HEK293 (cell line): Measurements from ENCODE around the gene ALX1.

Experiments
- IKZF3 ChIP-seq: fragments of 450-650 bp; IDR thresholded peaks from 2 replicates; pipeline ENCODE4 v1.5.0; 2018; ENCODE audit warnings: missing biosample characterization, mild to moderate bottlenecking, missing genetic modification characterization, moderate library complexity
- KLF10 ChIP-seq: fragments of 450-650 bp; IDR thresholded peaks from 2 replicates; pipeline ENCODE4 v1.5.1; 2018; ENCODE audit warnings: missing biosample characterization, mild to moderate bottlenecking, missing genetic modification characterization
- KLF9 ChIP-seq: fragments of 450-650 bp; formaldehyde crosslinking; IDR thresholded peaks from 2 replicates; pipeline ENCODE4 v1.5.1; 2016; ENCODE audit warnings: missing biosample characterization, missing genetic modification characterization, low read depth
- PRDM10 ChIP-seq: fragments of 450-650 bp; formaldehyde crosslinking; IDR thresholded peaks from 2 replicates; pipeline ENCODE4 v1.5.1; 2016; ENCODE audit warnings: missing biosample characterization, missing genetic modification characterization
- SCRT2 ChIP-seq: fragments of 450-650 bp; formaldehyde crosslinking; IDR thresholded peaks from 2 replicates; pipeline ENCODE4 v1.5.1; 2016; ENCODE audit warnings: missing biosample characterization, missing genetic modification characterization
- SP3 ChIP-seq: fragments of 450-650 bp; formaldehyde crosslinking; IDR thresholded peaks from 2 replicates; pipeline ENCODE4 v1.5.1; 2016; ENCODE audit warnings: missing biosample characterization, missing genetic modification characterization
- ZBTB17 ChIP-seq: fragments of 450-650 bp; formaldehyde crosslinking; IDR thresholded peaks from 2 replicates; pipeline ENCODE4 v1.5.1; 2016; ENCODE audit warnings: missing biosample characterization, missing genetic modification characterization
- ZBTB21 ChIP-seq: fragments of 450-650 bp; formaldehyde crosslinking; IDR thresholded peaks from 2 replicates; pipeline ENCODE4 v1.5.1; 2017; ENCODE audit warnings: missing biosample characterization, missing genetic modification characterization
- ZBTB48 ChIP-seq: fragments of 450-650 bp; formaldehyde crosslinking; IDR thresholded peaks from 2 replicates; pipeline ENCODE4 v1.5.1; 2016; ENCODE audit warnings: missing biosample characterization, missing genetic modification characterization
- ZFHX2 ChIP-seq: fragments of 450-650 bp; formaldehyde crosslinking; conservative IDR thresholded peaks from 2 replicates; pipeline ENCODE4 v1.5.1; 2016; ENCODE audit warnings: missing biosample characterization, missing genetic modification characterization
- ZFP3 ChIP-seq: fragments of 450-650 bp; formaldehyde crosslinking; IDR thresholded peaks from 2 replicates; pipeline ENCODE4 v1.5.1; 2016; ENCODE audit warnings: low read depth, missing biosample characterization, missing genetic modification characterization
- ZFP37 ChIP-seq: fragments of 450-650 bp; formaldehyde crosslinking; IDR thresholded peaks from 2 replicates; pipeline ENCODE4 v1.5.1; 2016; ENCODE audit warnings: missing biosample characterization, missing genetic modification characterization
- ZNF138 ChIP-seq: fragments of 450-650 bp; formaldehyde crosslinking; IDR thresholded peaks from 2 replicates; pipeline ENCODE4 v1.5.1; 2016; ENCODE audit warnings: missing biosample characterization, missing genetic modification characterization, borderline replicate concordance
- ZNF18 ChIP-seq: fragments of 450-650 bp; formaldehyde crosslinking; IDR thresholded peaks from 2 replicates; pipeline ENCODE4 v1.5.1; 2016; ENCODE audit warnings: missing biosample characterization, missing genetic modification characterization
- ZNF19 ChIP-seq: fragments of 450-650 bp; formaldehyde crosslinking; IDR thresholded peaks from 2 replicates; pipeline ENCODE4; 2016; ENCODE audit warnings: missing biosample characterization, missing genetic modification characterization, low read depth
- ZNF214 ChIP-seq: fragments of 450-650 bp; formaldehyde crosslinking; IDR thresholded peaks from 2 replicates; pipeline ENCODE4 v1.5.1; 2017; ENCODE audit warnings: missing biosample characterization, mild to moderate bottlenecking, missing genetic modification characterization, borderline replicate concordance
- ZNF221 ChIP-seq: fragments of 450-650 bp; formaldehyde crosslinking; IDR thresholded peaks from 2 replicates; pipeline ENCODE4 v1.5.1; 2017; ENCODE audit warnings: missing biosample characterization, missing genetic modification characterization, borderline replicate concordance
- ZNF24 ChIP-seq: fragments of 450-650 bp; formaldehyde crosslinking; IDR thresholded peaks from 2 replicates; pipeline ENCODE4 v1.5.1; 2016; ENCODE audit warnings: missing biosample characterization, missing genetic modification characterization
- ZNF266 ChIP-seq: fragments of 450-650 bp; formaldehyde crosslinking; IDR thresholded peaks from 2 replicates; pipeline ENCODE4 v1.5.1; 2016; ENCODE audit warnings: missing biosample characterization, missing genetic modification characterization, low read depth
- ZNF292 ChIP-seq: fragments of 450-650 bp; formaldehyde crosslinking; IDR thresholded peaks from 2 replicates; pipeline ENCODE4 v1.5.1; 2016; ENCODE audit warnings: low read depth, missing biosample characterization, missing genetic modification characterization, borderline replicate concordance
- ZNF302 ChIP-seq: fragments of 450-650 bp; formaldehyde crosslinking; IDR thresholded peaks from 2 replicates; pipeline ENCODE4 v1.5.1; 2016; ENCODE audit warnings: missing biosample characterization, missing genetic modification characterization, low read depth
- ZNF501 ChIP-seq: fragments of 450-650 bp; formaldehyde crosslinking; IDR thresholded peaks from 2 replicates; pipeline ENCODE4 v1.5.1; 2016; ENCODE audit warnings: missing biosample characterization, missing genetic modification characterization
- ZNF510 ChIP-seq: fragments of 450-650 bp; formaldehyde crosslinking; IDR thresholded peaks from 2 replicates; pipeline ENCODE4 v1.5.1; 2018; ENCODE audit warnings: mild to moderate bottlenecking, missing genetic modification characterization, missing biosample characterization; ENCODE audit not compliant: insufficient replicate concordance
- ZNF530 ChIP-seq: fragments of 450-650 bp; formaldehyde crosslinking; IDR thresholded peaks from 2 replicates; pipeline ENCODE4 v1.5.1; 2016; ENCODE audit warnings: low read depth, missing biosample characterization, missing genetic modification characterization
- ZNF548 ChIP-seq: fragments of 450-650 bp; formaldehyde crosslinking; IDR thresholded peaks from 2 replicates; pipeline ENCODE4 v1.5.1; 2016; ENCODE audit warnings: missing biosample characterization, missing genetic modification characterization
- ZNF560 ChIP-seq: fragments of 450-650 bp; formaldehyde crosslinking; IDR thresholded peaks from 2 replicates; pipeline ENCODE4 v1.5.1; 2017; ENCODE audit warnings: missing biosample characterization, missing genetic modification characterization, borderline replicate concordance
- ZNF561 ChIP-seq: fragments of 450-650 bp; IDR thresholded peaks from 2 replicates; pipeline ENCODE4 v1.5.1; 2018; ENCODE audit warnings: missing biosample characterization, missing genetic modification characterization, borderline replicate concordance
- ZNF596 ChIP-seq: fragments of 450-650 bp; IDR thresholded peaks from 2 replicates; pipeline ENCODE4 v1.5.0; 2018; ENCODE audit warnings: missing biosample characterization, mild to moderate bottlenecking, missing genetic modification characterization, moderate library complexity
- ZNF600 ChIP-seq: fragments of 450-650 bp; formaldehyde crosslinking; IDR thresholded peaks from 2 replicates; pipeline ENCODE4 v1.5.1; 2016; ENCODE audit warnings: missing biosample characterization, missing genetic modification characterization
- ZNF621 ChIP-seq: fragments of 450-650 bp; formaldehyde crosslinking; IDR thresholded peaks from 2 replicates; pipeline ENCODE4 v1.5.1; 2017; ENCODE audit warnings: missing biosample characterization, missing genetic modification characterization
- ZNF654 ChIP-seq: fragments of 450-650 bp; formaldehyde crosslinking; IDR thresholded peaks from 2 replicates; pipeline ENCODE4 v1.5.1; 2016; ENCODE audit warnings: low read depth, missing biosample characterization, missing genetic modification characterization
- ZNF658 ChIP-seq: fragments of 450-650 bp; formaldehyde crosslinking; IDR thresholded peaks from 2 replicates; pipeline ENCODE4; 2016; ENCODE audit warnings: missing biosample characterization, missing genetic modification characterization
- ZNF664 ChIP-seq: fragments of 450-650 bp; formaldehyde crosslinking; IDR thresholded peaks from 2 replicates; pipeline ENCODE4 v1.5.1; 2016; ENCODE audit warnings: missing biosample characterization, missing genetic modification characterization
- ZNF707 ChIP-seq: fragments of 450-650 bp; formaldehyde crosslinking; IDR thresholded peaks from 2 replicates; pipeline ENCODE4 v1.5.1; 2016; ENCODE audit warnings: missing biosample characterization, missing genetic modification characterization
- ZNF785 ChIP-seq: fragments of 450-650 bp; formaldehyde crosslinking; IDR thresholded peaks from 2 replicates; pipeline ENCODE4 v1.5.1; 2016; ENCODE audit warnings: missing biosample characterization, missing genetic modification characterization
- ZNF830 ChIP-seq: fragments of 450-650 bp; IDR thresholded peaks from 2 replicates; pipeline ENCODE4 v1.5.0; 2018; ENCODE audit warnings: missing biosample characterization, missing genetic modification characterization, low read depth, mild to moderate bottlenecking, moderate library complexity
- ZSCAN16 ChIP-seq: fragments of 450-650 bp; formaldehyde crosslinking; IDR thresholded peaks from 2 replicates; pipeline ENCODE4 v1.5.1; 2016; ENCODE audit warnings: missing biosample characterization, missing genetic modification characterization
- ZXDB ChIP-seq: fragments of 450-650 bp; formaldehyde crosslinking; IDR thresholded peaks from 2 replicates; pipeline ENCODE4 v1.5.1; 2016; ENCODE audit warnings: missing biosample characterization, missing genetic modification characterization

The ALX1 gene

GRCh38 chr12:85280984-85281630, 1.1 kb downstream of the ALX1 start (continued):
- no peak for TF ChIP-seq ZNF664 (tag by site-specific recombination)
- TF ChIP-seq ZBTB21 (tag by site-specific recombination) = no peak
- no peak for TF ChIP-seq ZNF658
- TF ChIP-seq ZFHX2 (tag by site-specific recombination) = no peak
- no peak for TF ChIP-seq ZNF501
- TF ChIP-seq ZXDB (tag by site-specific recombination) = 0 out of 2 replicates have a peak, but pooled peaks have one; percentile 14
- TF ChIP-seq ZNF292 (tag by site-specific recombination) = no peak
- TF ChIP-seq ZNF24 = no peak
- 0 out of 2 replicates have a peak, but pooled peaks have one; percentile 15 for TF ChIP-seq KLF10
- TF ChIP-seq ZNF510 (tag by site-specific recombination) = no peak
- TF ChIP-seq ZNF600 (tag by site-specific recombination) = no peak
- TF ChIP-seq ZNF830 (tag by site-specific recombination) = no peak
- TF ChIP-seq IKZF3 (tag by site-specific recombination) = 0 out of 2 replicates have a peak, but pooled peaks have one; percentile 19
- no peak for TF ChIP-seq ZNF138 (tag by site-specific recombination)
- TF ChIP-seq ZBTB17 (tag by site-specific recombination) = no peak
- TF ChIP-seq ZNF221 (tag by site-specific recombination) = no peak
- no peak for TF ChIP-seq ZNF785 (tag by site-specific recombination)
- no peak for TF ChIP-seq ZFP3 (tag by site-specific recombination)
- TF ChIP-seq ZNF707 (tag by site-specific recombination) = no peak
- TF ChIP-seq ZNF214 (tag by site-specific recombination) = no peak
- no peak for TF ChIP-seq ZNF302
- no peak for TF ChIP-seq ZNF266 (tag by site-specific recombination)
- TF ChIP-seq ZSCAN16 (tag by site-specific recombination) = no peak
- no peak for TF ChIP-seq ZFP37 (tag by site-specific recombination)
- TF ChIP-seq PRDM10 = no peak
- no peak for TF ChIP-seq ZNF548 (tag by site-specific recombination)
- TF ChIP-seq ZNF19 (tag by site-specific recombination) = no peak
- 0 out of 2 replicates have a peak, but pooled peaks have one; percentile 1 for TF ChIP-seq ZNF18 (tag by site-specific recombination)
- no peak for TF ChIP-seq ZBTB48 (tag by site-specific recombination)
- TF ChIP-seq ZNF596 = no peak
- TF ChIP-seq KLF9 (tag by site-specific recombination) = no peak
- TF ChIP-seq ZNF654 (tag by site-specific recombination) = no peak
- no peak for TF ChIP-seq ZNF621
- no peak for TF ChIP-seq SP3 (tag by site-specific recombination)
- no peak for TF ChIP-seq SCRT2
- no peak for TF ChIP-seq ZNF561
- TF ChIP-seq ZNF530 (tag by site-specific recombination) = no peak
- TF ChIP-seq ZNF560 (tag by site-specific recombination) = no peak
